H1 (cell line): Measurements from ENCODE around the gene GRAMD1B. TPM values are rescaled to one million over a fixed set of nuclear protein-coding genes. Genes with fewer than 3 reads are reported as not detected.

Experiments used
- ASH2L ChIP-seq: fragments of 200-600, 300-600 bp; sonication (generic); IDR thresholded peaks from one replicate; pipeline ENCODE4 v1.7.1; 2017; ENCODE audit warnings: low read length
- SP4 ChIP-seq: IDR thresholded peaks from 2 replicates; pipeline ENCODE4 v1.6.1; 2012; ENCODE audit warnings: low read length, inconsistent platforms
- polyA plus RNA-seq, 7 experiments: library from polyadenylated mRNA; depleted of rRNA in 3 of 7; stranded (reverse) in 5 of 7; unstranded in 2 of 7; fragments of >200 nt in 5 of 7; fragments of 200-250 nt in 2 of 7; gene quantifications; 1 replicate in 5 of 7; 2 replicates in 1 of 7; 4 replicates in 1 of 7; pipeline versions ENCODE4 v1.2.1 to v1.2.3, GENCODE V29; 2011 to 2013; ENCODE audit warnings: missing spikeins in 2 of 7, mixed read lengths in 2 of 7
- total RNA-seq: library from RNA; stranded (reverse); fragmentation: NEBNext Ultra II Directional; extraction: Animal tissue kit (Norgen Biotek cat#: 25700); gene quantifications from 2 replicates; pipeline ENCODE4 v1.2.1, GENCODE V29; 2021

Gene GRAMD1B
- total and polyA plus RNA-seq, 2 of the 8 experiments (the other 6 are each of a cell fraction or from before 2014, with no cell fraction given), result 10.1 to 21.2 TPM

GRCh38 chr11:123481640-123482039 lies 51.6 kb downstream of the GRAMD1B start (continued):
- TF ChIP-seq SP4 (no peak), ASH2L (no peak)
